ENCODE measurements around the gene EHMT1.

Gene EHMT1

GRCh38 chr9:137750566-137750965 lies 131.8 kb downstream of the EHMT1 start:
- Histone ChIP-seq H3K9me3 (ENCODE audit: control insufficient read depth in 1 of 2, low read length in 2 of 2) (peaks cover 3 to 5% of the 10 kb centered on the region in 2 donors), H3K4me3 (ENCODE audit: low read depth in 1 of 2, low read length in 2 of 2) (no peak overlapping the region), H3K36me3 (ENCODE audit: control insufficient read depth in 1 of 2, insufficient read depth in 2 of 2, low read length in 2 of 2) (peaks cover 29 to 58% of the 10 kb centered on the region in 2 donors), H3K4me1 (ENCODE audit: control insufficient read depth in 1 of 2, insufficient read depth in 2 of 2, low read length in 2 of 2) (no peaks in the 10 kb centered on the region), H3K27ac (ENCODE audit: low read length) (no peak overlapping the region), H3K27me3 (ENCODE audit: low read depth, low read length) (no peaks in the 10 kb centered on the region)

GRCh38 chr9:137751616-137752015 lies 132.8 kb downstream of the EHMT1 start:
- no peaks in the 10 kb centered on the region for H3K4me1 ChIP-seq (ENCODE audit: control insufficient read depth in 1 of 2, insufficient read depth in 2 of 2, low read length in 2 of 2)
- H3K27me3 ChIP-seq (ENCODE audit: low read depth, low read length) = no peaks in the 10 kb centered on the region
- H3K27ac ChIP-seq (ENCODE audit: low read length) = no peak overlapping the region
- peaks cover 3 to 5% of the 10 kb centered on the region in 2 donors for H3K9me3 ChIP-seq (ENCODE audit: control insufficient read depth in 1 of 2, low read length in 2 of 2)
- H3K36me3 ChIP-seq (ENCODE audit: control insufficient read depth in 1 of 2, insufficient read depth in 2 of 2, low read length in 2 of 2) = peaks cover 33 to 59% of the 10 kb centered on the region in 2 donors
- no peak overlapping the region for H3K4me3 ChIP-seq (ENCODE audit: low read depth in 1 of 2, low read length in 2 of 2)

GRCh38 chr9:137752426-137752825 lies 133.6 kb downstream of the EHMT1 start:
- peaks cover 33 to 54% of the 10 kb centered on the region in 2 donors for H3K36me3 ChIP-seq (ENCODE audit: control insufficient read depth in 1 of 2, insufficient read depth in 2 of 2, low read length in 2 of 2)
- H3K4me1 ChIP-seq (ENCODE audit: control insufficient read depth in 1 of 2, insufficient read depth in 2 of 2, low read length in 2 of 2) = peaks cover 0 to 5% of the 10 kb centered on the region in 2 donors

GRCh38 chr9:137753192-137753765 lies 134.5 kb downstream of the EHMT1 start:
- H3K36me3 ChIP-seq (ENCODE audit: control insufficient read depth in 1 of 2, insufficient read depth in 2 of 2, low read length in 2 of 2) = peaks cover 39 to 56% of the 10 kb centered on the region in 2 donors
- peaks cover 3 to 5% of the 10 kb centered on the region in 2 donors for H3K9me3 ChIP-seq (ENCODE audit: control insufficient read depth in 1 of 2, low read length in 2 of 2)
- H3K27me3 ChIP-seq (ENCODE audit: low read depth, low read length) = no peaks in the 10 kb centered on the region
- H3K4me1 ChIP-seq (ENCODE audit: control insufficient read depth in 1 of 2, insufficient read depth in 2 of 2, low read length in 2 of 2) = peaks cover 0 to 6% of the 10 kb centered on the region in 2 donors
- H3K4me3 ChIP-seq (ENCODE audit: low read depth in 1 of 2, low read length in 2 of 2) = no peak overlapping the region
- H3K27ac ChIP-seq (ENCODE audit: low read length) = no peak overlapping the region

More at GRCh38 chr9:137752426-137752825, 133.6 kb downstream of the EHMT1 start:
- peaks cover 3 to 5% of the 10 kb centered on the region in 2 donors for H3K9me3 ChIP-seq (ENCODE audit: control insufficient read depth in 1 of 2, low read length in 2 of 2)
- no peaks in the 10 kb centered on the region for H3K27me3 ChIP-seq (ENCODE audit: low read depth, low read length)
- H3K27ac ChIP-seq (ENCODE audit: low read length) = no peak overlapping the region
- no peak overlapping the region for H3K4me3 ChIP-seq (ENCODE audit: low read depth in 1 of 2, low read length in 2 of 2)

GRCh38 chr9:137755261-137755927 lies 136.6 kb downstream of the EHMT1 start:
- Histone ChIP-seq H3K4me3 (ENCODE audit: low read depth in 1 of 2, low read length in 2 of 2) (no peak overlapping the region), H3K27ac (ENCODE audit: low read length) (no peak overlapping the region), H3K36me3 (ENCODE audit: control insufficient read depth in 1 of 2, insufficient read depth in 2 of 2, low read length in 2 of 2) (peaks cover 56 to 65% of the 10 kb centered on the region in 2 donors), H3K27me3 (ENCODE audit: low read depth, low read length) (no peaks in the 10 kb centered on the region), H3K9me3 (ENCODE audit: control insufficient read depth in 1 of 2, low read length in 2 of 2) (peaks cover 3 to 5% of the 10 kb centered on the region in 2 donors), H3K4me1 (ENCODE audit: control insufficient read depth in 1 of 2, insufficient read depth in 2 of 2, low read length in 2 of 2) (peaks cover 0 to 6% of the 10 kb centered on the region in 2 donors)

- Histone ChIP-seq H3K27me3 (ENCODE audit: low read depth, low read length) (no peaks in the 10 kb centered on the region), H3K4me1 (ENCODE audit: control insufficient read depth in 1 of 2, insufficient read depth in 2 of 2, low read length in 2 of 2) (peaks cover 0 to 6% of the 10 kb centered on the region in 2 donors), H3K9me3 (ENCODE audit: control insufficient read depth in 1 of 2, low read length in 2 of 2) (peaks cover 3 to 5% of the 10 kb centered on the region in 2 donors), H3K4me3 (ENCODE audit: low read depth in 1 of 2, low read length in 2 of 2) (no peak overlapping the region), H3K27ac (ENCODE audit: low read length) (no peak overlapping the region), H3K36me3 (ENCODE audit: control insufficient read depth in 1 of 2, insufficient read depth in 2 of 2, low read length in 2 of 2) (peaks cover 57 to 67% of the 10 kb centered on the region in 2 donors)
Observed at GRCh38 chr9:137756045-137756744, 137.4 kb downstream of the EHMT1 start.

- peaks cover 52 to 63% of the 10 kb centered on the region in 2 donors for H3K36me3 ChIP-seq (ENCODE audit: control insufficient read depth in 1 of 2, insufficient read depth in 2 of 2, low read length in 2 of 2)
- H3K27ac ChIP-seq (ENCODE audit: low read length) = no peak overlapping the region
- H3K9me3 ChIP-seq (ENCODE audit: control insufficient read depth in 1 of 2, low read length in 2 of 2) = peaks cover 3 to 5% of the 10 kb centered on the region in 2 donors
- H3K4me3 ChIP-seq (ENCODE audit: low read depth in 1 of 2, low read length in 2 of 2) = no peak overlapping the region
- H3K4me1 ChIP-seq (ENCODE audit: control insufficient read depth in 1 of 2, insufficient read depth in 2 of 2, low read length in 2 of 2) = peaks cover 0 to 6% of the 10 kb centered on the region in 2 donors
- no peaks in the 10 kb centered on the region for H3K27me3 ChIP-seq (ENCODE audit: low read depth, low read length)
Observed at GRCh38 chr9:137757139-137757538, 138.3 kb downstream of the EHMT1 start.

- peaks cover 3 to 5% of the 10 kb centered on the region in 2 donors for H3K9me3 ChIP-seq (ENCODE audit: control insufficient read depth in 1 of 2, low read length in 2 of 2)
- no peak overlapping the region for H3K27ac ChIP-seq (ENCODE audit: low read length)
- H3K36me3 ChIP-seq (ENCODE audit: control insufficient read depth in 1 of 2, insufficient read depth in 2 of 2, low read length in 2 of 2) = peaks cover 52 to 63% of the 10 kb centered on the region in 2 donors
- H3K4me3 ChIP-seq (ENCODE audit: low read depth in 1 of 2, low read length in 2 of 2) = no peak overlapping the region
- peaks cover 0 to 6% of the 10 kb centered on the region in 2 donors for H3K4me1 ChIP-seq (ENCODE audit: control insufficient read depth in 1 of 2, insufficient read depth in 2 of 2, low read length in 2 of 2)
- no peaks in the 10 kb centered on the region for H3K27me3 ChIP-seq (ENCODE audit: low read depth, low read length)
Observed at GRCh38 chr9:137757613-137758029, 138.8 kb downstream of the EHMT1 start.

GRCh38 chr9:137758067-137758466 lies 139.3 kb downstream of the EHMT1 start:
- peaks cover 51 to 63% of the 10 kb centered on the region in 2 donors for H3K36me3 ChIP-seq (ENCODE audit: control insufficient read depth in 1 of 2, insufficient read depth in 2 of 2, low read length in 2 of 2)
- no peak overlapping the region for H3K27ac ChIP-seq (ENCODE audit: low read length)

GRCh38 chr9:137759117-137759516 lies 140.3 kb downstream of the EHMT1 start:
- Histone ChIP-seq H3K27ac (ENCODE audit: low read length) (no peak overlapping the region), H3K4me3 (ENCODE audit: low read depth in 1 of 2, low read length in 2 of 2) (no peak overlapping the region), H3K36me3 (ENCODE audit: control insufficient read depth in 1 of 2, insufficient read depth in 2 of 2, low read length in 2 of 2) (peaks cover 56 to 67% of the 10 kb centered on the region in 2 donors)

More at GRCh38 chr9:137758067-137758466, 139.3 kb downstream of the EHMT1 start:
- no peak overlapping the region for H3K4me3 ChIP-seq (ENCODE audit: low read depth in 1 of 2, low read length in 2 of 2)
- peaks cover 3 to 5% of the 10 kb centered on the region in 2 donors for H3K9me3 ChIP-seq (ENCODE audit: control insufficient read depth in 1 of 2, low read length in 2 of 2)
- peaks cover 0 to 6% of the 10 kb centered on the region in 2 donors for H3K4me1 ChIP-seq (ENCODE audit: control insufficient read depth in 1 of 2, insufficient read depth in 2 of 2, low read length in 2 of 2)
- H3K27me3 ChIP-seq (ENCODE audit: low read depth, low read length) = no peaks in the 10 kb centered on the region

GRCh38 chr9:137759649-137760321 lies 141.0 kb downstream of the EHMT1 start:
- peaks cover 59 to 64% of the 10 kb centered on the region in 2 donors for H3K36me3 ChIP-seq (ENCODE audit: control insufficient read depth in 1 of 2, insufficient read depth in 2 of 2, low read length in 2 of 2)
- H3K4me3 ChIP-seq (ENCODE audit: low read depth in 1 of 2, low read length in 2 of 2) = no peak overlapping the region
- no peak overlapping the region for H3K27ac ChIP-seq (ENCODE audit: low read length)
- H3K9me3 ChIP-seq (ENCODE audit: control insufficient read depth in 1 of 2, low read length in 2 of 2) = peaks cover 3 to 5% of the 10 kb centered on the region in 2 donors
- H3K27me3 ChIP-seq (ENCODE audit: low read depth, low read length) = no peaks in the 10 kb centered on the region
- H3K4me1 ChIP-seq (ENCODE audit: control insufficient read depth in 1 of 2, insufficient read depth in 2 of 2, low read length in 2 of 2) = peaks cover 0 to 6% of the 10 kb centered on the region in 2 donors

More at GRCh38 chr9:137759117-137759516, 140.3 kb downstream of the EHMT1 start:
- Histone ChIP-seq H3K9me3 (ENCODE audit: control insufficient read depth in 1 of 2, low read length in 2 of 2) (peaks cover 3 to 5% of the 10 kb centered on the region in 2 donors), H3K27me3 (ENCODE audit: low read depth, low read length) (no peaks in the 10 kb centered on the region), H3K4me1 (ENCODE audit: control insufficient read depth in 1 of 2, insufficient read depth in 2 of 2, low read length in 2 of 2) (peaks cover 0 to 6% of the 10 kb centered on the region in 2 donors)

Measured in muscle layer of duodenum (tissue), 2 donors.